SK-N-SH treated with all-trans-retinoic acid at 6 μM for 48 hours (cell line): Measurements from ENCODE around the gene SCAPER.

ENCODE experiments used
- ARNTL ChIP-seq: fragments of 450-650 bp; formaldehyde crosslinking; IDR thresholded peaks from 2 replicates; pipeline ENCODE4 v1.5.0; 2020; ENCODE audit warnings: low read depth, mild to moderate bottlenecking, moderate library complexity, borderline replicate concordance
- BACH2 ChIP-seq: fragments of 250-450 bp; sonication (Bioruptor Pico); IDR thresholded peaks from 2 replicates; pipeline ENCODE4 v1.9.0; 2021; ENCODE audit warnings: mild to moderate bottlenecking, borderline replicate concordance
- ESRRG ChIP-seq: fragments of 250-450 bp; sonication (Bioruptor Pico); IDR thresholded peaks from 2 replicates; pipeline ENCODE4 v1.6.1; 2021; ENCODE audit warnings: mild to moderate bottlenecking
- GLIS3 ChIP-seq: fragments of 250-450 bp; sonication (Bioruptor Pico); IDR thresholded peaks from 2 replicates; pipeline ENCODE4 v1.5.0; 2020; ENCODE audit warnings: mild to moderate bottlenecking, moderate library complexity
- ISL1 ChIP-seq: fragments of 250-450 bp; sonication (Bioruptor Pico); IDR thresholded peaks from 2 replicates; pipeline ENCODE4 v2.1.2; 2022; ENCODE audit warnings: mild to moderate bottlenecking, moderate library complexity
- SNAI2 ChIP-seq: fragments of 250-450 bp; sonication (Bioruptor Pico); IDR thresholded peaks from 2 replicates; pipeline ENCODE4 v1.5.0; 2020; ENCODE audit warnings: mild to moderate bottlenecking, moderate library complexity
- TCF4 ChIP-seq: fragments of 250-450 bp; sonication (Bioruptor Pico); IDR thresholded peaks from 2 replicates; pipeline ENCODE4 v1.8.0; 2021; ENCODE audit warnings: mild to moderate bottlenecking, moderate library complexity, borderline replicate concordance
- TOX ChIP-seq: fragments of 250-450 bp; sonication (Bioruptor Pico); IDR thresholded peaks from 2 replicates; pipeline ENCODE4 v1.8.0; 2021; ENCODE audit warnings: mild to moderate bottlenecking, moderate library complexity, borderline replicate concordance
- ZFP3 ChIP-seq: fragments of 250-450 bp; sonication (Bioruptor Pico); IDR thresholded peaks from 2 replicates; pipeline ENCODE4 v1.5.0; 2020; ENCODE audit warnings: mild to moderate bottlenecking, moderate library complexity
- ZNF565 ChIP-seq: fragments of 450-650 bp; formaldehyde crosslinking; conservative IDR thresholded peaks from 2 replicates; pipeline ENCODE4 v1.5.0; 2020; ENCODE audit warnings: low read depth, mild to moderate bottlenecking, moderate library complexity
- TF ChIP-seq, protein P1 (sequence below): fragments of 250-450 bp; sonication (Bioruptor Pico); IDR thresholded peaks from 2 replicates; pipeline ENCODE4 v1.8.0; 2020; ENCODE audit warnings: mild to moderate bottlenecking, moderate library complexity, borderline replicate concordance

DNA sequence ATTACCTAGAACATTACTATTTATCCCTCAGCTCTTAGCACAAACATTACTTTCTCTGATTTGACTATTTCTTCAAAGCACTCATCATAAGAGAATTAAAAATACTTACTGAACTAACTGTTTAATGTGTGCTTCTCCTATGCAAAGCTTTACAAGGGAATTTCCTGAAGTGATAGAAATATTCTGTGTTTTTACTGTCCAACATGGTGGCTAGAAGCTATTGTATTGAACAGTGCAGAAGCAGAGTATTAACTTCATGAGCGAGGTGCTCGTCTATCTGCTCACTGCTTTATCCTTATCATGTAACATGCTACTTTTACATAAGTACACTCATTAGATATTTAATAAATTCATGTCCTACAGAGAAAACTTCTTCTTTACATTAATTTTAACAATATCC lies 329.5 kb downstream of the SCAPER start:
- TF ChIP-seq ESRRG (CRISPR knock-in tag) (no peak), ZFP3 (CRISPR knock-in tag) (no peak), GLIS3 (CRISPR knock-in tag) (no peak), ZNF565 (CRISPR knock-in tag) (no peak), TCF4 (no peak), TOX (CRISPR knock-in tag) (no peak), BACH2 (CRISPR knock-in tag) (no peak), ISL1 (CRISPR knock-in tag) (no peak), SNAI2 (CRISPR knock-in tag) (no peak), ARNTL (CRISPR knock-in tag) (no peak)
- TF ChIP-seq, protein P1, sequence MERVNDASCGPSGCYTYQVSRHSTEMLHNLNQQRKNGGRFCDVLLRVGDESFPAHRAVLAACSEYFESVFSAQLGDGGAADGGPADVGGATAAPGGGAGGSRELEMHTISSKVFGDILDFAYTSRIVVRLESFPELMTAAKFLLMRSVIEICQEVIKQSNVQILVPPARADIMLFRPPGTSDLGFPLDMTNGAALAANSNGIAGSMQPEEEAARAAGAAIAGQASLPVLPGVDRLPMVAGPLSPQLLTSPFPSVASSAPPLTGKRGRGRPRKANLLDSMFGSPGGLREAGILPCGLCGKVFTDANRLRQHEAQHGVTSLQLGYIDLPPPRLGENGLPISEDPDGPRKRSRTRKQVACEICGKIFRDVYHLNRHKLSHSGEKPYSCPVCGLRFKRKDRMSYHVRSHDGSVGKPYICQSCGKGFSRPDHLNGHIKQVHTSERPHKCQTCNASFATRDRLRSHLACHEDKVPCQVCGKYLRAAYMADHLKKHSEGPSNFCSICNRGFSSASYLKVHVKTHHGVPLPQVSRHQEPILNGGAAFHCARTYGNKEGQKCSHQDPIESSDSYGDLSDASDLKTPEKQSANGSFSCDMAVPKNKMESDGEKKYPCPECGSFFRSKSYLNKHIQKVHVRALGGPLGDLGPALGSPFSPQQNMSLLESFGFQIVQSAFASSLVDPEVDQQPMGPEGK (CRISPR knock-in tag) = no peak
